Uterus (tissue), 2 donors: Measurements from ENCODE around the gene CDKN2B-AS1.

Experiments used
- POLR2A ChIP-seq, 2 donors: fragments of 450-650 bp; IDR thresholded peaks; one replicate each; pipeline ENCODE4 v1.6.1; 2016; ENCODE audit warnings: antibody characterized with exemption in 2 of 2, mild to moderate bottlenecking in 1 of 2, moderate library complexity in 1 of 2
- TF ChIP-seq, protein P1 (sequence below), 4 experiments: fragments of 200-600 bp in 2 of 4; fragments of 450-650 bp in 2 of 4; sonication (generic) in 2 of 4; IDR thresholded peaks; one replicate each; pipeline ENCODE4 v1.5.1; 2016 to 2019; ENCODE audit warnings: antibody characterized with exemption in 4 of 4, mild to moderate bottlenecking in 2 of 4, moderate library complexity in 1 of 4

DNA sequence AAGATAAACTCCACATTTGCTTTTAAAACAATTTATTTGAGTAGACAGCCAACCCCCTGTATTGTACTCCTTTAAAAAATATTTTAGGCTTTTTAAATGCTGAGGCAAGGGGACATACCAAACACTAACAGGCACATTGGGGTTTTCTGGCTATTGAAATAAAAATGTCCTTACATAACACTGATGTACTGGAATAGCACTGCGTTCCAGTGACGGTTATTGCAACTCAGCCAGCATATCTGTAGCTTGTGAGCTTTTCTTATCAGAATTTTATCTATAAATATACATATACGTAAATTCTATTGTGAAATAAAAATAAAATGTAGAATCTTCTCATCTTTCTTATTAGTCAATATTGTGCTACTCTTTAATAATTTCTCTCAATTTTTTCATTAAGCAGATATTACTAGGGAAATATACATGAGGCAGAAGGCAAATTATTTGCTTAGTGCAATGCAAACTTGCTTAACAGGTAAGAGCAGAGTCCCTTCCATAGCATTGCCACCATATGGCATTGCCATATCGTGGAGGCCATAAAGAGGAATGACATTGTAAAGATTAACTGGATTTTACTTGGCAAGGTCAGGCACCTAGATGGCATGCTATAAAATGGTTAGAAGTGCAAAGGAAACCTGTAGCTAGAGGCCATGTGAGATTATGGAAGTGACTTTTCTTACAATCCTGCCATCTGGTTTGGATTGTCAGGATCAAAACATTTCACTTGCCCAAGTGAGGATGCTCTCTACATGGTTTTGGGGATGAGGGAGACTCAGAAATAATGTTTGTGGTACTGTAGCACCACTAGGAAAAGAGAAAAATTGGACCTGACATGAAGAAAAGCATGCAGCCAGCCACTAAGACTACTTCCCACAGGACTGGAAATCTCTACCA, 109.3 kb downstream of the CDKN2B-AS1 start:
- TF ChIP-seq POLR2A (IDR thresholded peaks at IDR 0.05): no peak
- TF ChIP-seq, protein P1, sequence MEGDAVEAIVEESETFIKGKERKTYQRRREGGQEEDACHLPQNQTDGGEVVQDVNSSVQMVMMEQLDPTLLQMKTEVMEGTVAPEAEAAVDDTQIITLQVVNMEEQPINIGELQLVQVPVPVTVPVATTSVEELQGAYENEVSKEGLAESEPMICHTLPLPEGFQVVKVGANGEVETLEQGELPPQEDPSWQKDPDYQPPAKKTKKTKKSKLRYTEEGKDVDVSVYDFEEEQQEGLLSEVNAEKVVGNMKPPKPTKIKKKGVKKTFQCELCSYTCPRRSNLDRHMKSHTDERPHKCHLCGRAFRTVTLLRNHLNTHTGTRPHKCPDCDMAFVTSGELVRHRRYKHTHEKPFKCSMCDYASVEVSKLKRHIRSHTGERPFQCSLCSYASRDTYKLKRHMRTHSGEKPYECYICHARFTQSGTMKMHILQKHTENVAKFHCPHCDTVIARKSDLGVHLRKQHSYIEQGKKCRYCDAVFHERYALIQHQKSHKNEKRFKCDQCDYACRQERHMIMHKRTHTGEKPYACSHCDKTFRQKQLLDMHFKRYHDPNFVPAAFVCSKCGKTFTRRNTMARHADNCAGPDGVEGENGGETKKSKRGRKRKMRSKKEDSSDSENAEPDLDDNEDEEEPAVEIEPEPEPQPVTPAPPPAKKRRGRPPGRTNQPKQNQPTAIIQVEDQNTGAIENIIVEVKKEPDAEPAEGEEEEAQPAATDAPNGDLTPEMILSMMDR (IDR thresholded peaks at IDR 0.05): no peak
